HepG2 (cell line): ENCODE results near the gene SPTB. TPM values are rescaled to one million over a fixed set of nuclear protein-coding genes. Genes with fewer than 3 reads are reported as not detected.

Source experiments
- ATAC-seq: fragments of 200-7000 bp; cut with Tn5 transposase; 3 replicates; pipeline ENCODE4 v1.9.1; 2020; ENCODE audit warnings: mild to moderate bottlenecking, moderate library complexity
- BruUV-seq: library from RNA; stranded (reverse); fragments of 400-500 nt; replicated peaks from 2 replicates; lab custom pipeline; 2021; lab: Mats Ljungman, UMichigan
- CTCF ChIA-PET: fragments of 300-600 bp; formaldehyde crosslinking; extraction: SDS; loops from one replicate; lab custom pipeline; 2021; ENCODE audit warnings: low total read pairs, inconsistent platforms, low intra/inter-chr PET ratio; lab: Yijun Ruan, JAX
- POLR2A ChIA-PET: fragments of 350-600 bp; sonication (Branson Sonifier 250); formaldehyde crosslinking; loops from one replicate; lab custom pipeline; 2020; ENCODE audit warnings: antibody characterized with exemption, inconsistent platforms; lab: Yijun Ruan, JAX
- DNase-seq: peaks from one replicate; pipeline ENCODE4 v3.0.0-alpha.2; 2015; ENCODE audit warnings: low spot score
- FAIRE-seq: peaks from 3 replicates; lab custom pipeline; 2011; peaks lifted over from hg19 to GRCh38; lab: Jason Lieb, UNC
- H2AFZ ChIP-seq: one replicate; pipeline ENCODE4 v1.6.1; 2011; ENCODE audit warnings: low read length, inconsistent platforms
- H3K27ac ChIP-seq: fragments of 300-600 bp; 3 replicates; pipeline ENCODE4 v1.8.0; 2011; ENCODE audit warnings: mixed run types, mild to moderate bottlenecking, mixed read lengths, low read length, inconsistent platforms; ENCODE audit not compliant: insufficient read depth; ENCODE audit errors: extremely low read length
- H3K27me3 ChIP-seq, 2 experiments: fragments of 200-600 bp in 1 of 2; 2 replicates in 1 of 2; 3 replicates in 1 of 2; pipeline versions ENCODE4 v1.6.0 to v1.8.0; 2011; ENCODE audit warnings: low read length in 2 of 2, mild to moderate bottlenecking in 2 of 2, moderate library complexity in 2 of 2, inconsistent platforms in 1 of 2; ENCODE audit not compliant: insufficient read depth in 2 of 2, control insufficient read depth in 1 of 2
- H3K36me3 ChIP-seq, 2 experiments: fragments of 200-600 bp in 1 of 2; replicated peaks in 1 of 2; 2 replicates in 1 of 2; 3 replicates in 1 of 2; pipeline versions ENCODE4 v1.5.1 to v1.8.0; 2011; ENCODE audit warnings: low read length in 2 of 2, inconsistent platforms in 1 of 2; ENCODE audit not compliant: insufficient read depth in 2 of 2, control insufficient read depth in 1 of 2
- H3K4me1 ChIP-seq: 2 replicates; pipeline ENCODE4 v1.5.1; 2012; ENCODE audit warnings: low read length, inconsistent platforms; ENCODE audit not compliant: insufficient read depth
- H3K4me2 ChIP-seq: 2 replicates; pipeline ENCODE4 v1.6.0; 2011; ENCODE audit warnings: low read depth, low read length, inconsistent platforms
- H3K4me3 ChIP-seq, 3 experiments: fragments of 200-600 bp in 1 of 3; sonication (generic), shearing (Covaris generic) in 1 of 3; replicated peaks in 1 of 3; 2 replicates each; pipeline ENCODE4 v1.5.1; 2011 to 2016; ENCODE audit warnings: low read length in 3 of 3, inconsistent platforms in 2 of 3, low read depth in 2 of 3, mild to moderate bottlenecking in 2 of 3, control low read depth in 1 of 3, mixed read lengths in 1 of 3; ENCODE audit not compliant: insufficient read depth in 1 of 3
- H3K79me2 ChIP-seq: one replicate; pipeline ENCODE4 v1.6.1; 2011; ENCODE audit warnings: low read length, inconsistent platforms; ENCODE audit not compliant: insufficient read depth
- H3K9ac ChIP-seq: 2 replicates; pipeline ENCODE4 v1.6.0; 2011; ENCODE audit warnings: mild to moderate bottlenecking, low read depth, low read length, inconsistent platforms; ENCODE audit not compliant: insufficient read depth
- H3K9me3 ChIP-seq: 2 replicates; pipeline ENCODE4 v1.5.1; 2012; ENCODE audit warnings: mild to moderate bottlenecking, low read length
- H4K20me1 ChIP-seq: 2 replicates; pipeline ENCODE4 v1.6.0; 2011; ENCODE audit warnings: inconsistent platforms, mild to moderate bottlenecking, low read length, moderate library complexity; ENCODE audit not compliant: insufficient read depth
- FUBP1 ChIP-seq: sonication (generic); formaldehyde crosslinking; IDR thresholded peaks from 2 replicates; pipeline ENCODE4 v1.5.1; 2020; ENCODE audit warnings: missing genetic modification reagents, mild to moderate bottlenecking, borderline replicate concordance
- HNF1A ChIP-seq, 2 experiments: sonication (generic) in 1 of 2; formaldehyde crosslinking in 1 of 2; IDR thresholded peaks; 2 replicates each; pipeline versions ENCODE4 v1.4.0 to v1.6.1; 2016 to 2020; ENCODE audit warnings: borderline replicate concordance in 1 of 2, low read depth in 1 of 2, mild to moderate bottlenecking in 1 of 2, missing genetic modification reagents in 1 of 2
- HOXD1 ChIP-seq: sonication (generic); formaldehyde crosslinking; IDR thresholded peaks from 2 replicates; pipeline ENCODE4 v1.5.0; 2020; ENCODE audit warnings: missing genetic modification reagents
- MAFF ChIP-seq: IDR thresholded peaks from 2 replicates; pipeline ENCODE4 v1.6.1; 2011; ENCODE audit warnings: low read depth, low read length, improper control_type of control experiment
- MAFK ChIP-seq, 2 experiments: IDR thresholded peaks in 1 of 2; conservative IDR thresholded peaks in 1 of 2; 2 replicates each; pipeline ENCODE4 v1.6.1; 2011; ENCODE audit warnings: improper control_type of control experiment in 2 of 2, low read length in 2 of 2
- MED8 ChIP-seq: sonication (generic); formaldehyde crosslinking; IDR thresholded peaks from 2 replicates; pipeline ENCODE4 v1.8.1; 2023; ENCODE audit warnings: mild to moderate bottlenecking, missing genetic modification reagents; ENCODE audit not compliant: insufficient replicate concordance
- NONO ChIP-seq, 2 experiments: fragments of 450-650 bp in 1 of 2; sonication (generic) in 1 of 2; formaldehyde crosslinking in 1 of 2; IDR thresholded peaks in 1 of 2; conservative IDR thresholded peaks in 1 of 2; 2 replicates each; pipeline versions ENCODE4 v1.6.1 to v1.8.0; 2017 to 2022; ENCODE audit warnings: mild to moderate bottlenecking in 1 of 2, missing genetic modification reagents in 1 of 2, moderate library complexity in 1 of 2
- ZBTB10 ChIP-seq: sonication (generic); formaldehyde crosslinking; IDR thresholded peaks from 2 replicates; pipeline ENCODE4 v1.4.0; 2020; ENCODE audit warnings: missing genetic modification reagents, borderline replicate concordance
- ZC3H4 ChIP-seq: sonication (generic); formaldehyde crosslinking; IDR thresholded peaks from 2 replicates; pipeline ENCODE4 v1.4.0; 2020; ENCODE audit warnings: missing genetic modification reagents, borderline replicate concordance
- in situ Hi-C: cut with HindIII; loops from 2 replicates; pipeline ENCODE4 v1.10.0; 2017; ENCODE audit warnings: low pct_unique_long_range_greater_than_20kb; ENCODE audit not compliant: extremely low pct_ligation_motif_present
- intact Hi-C: fragments of 100-400 bp; cut with micrococcal nuclease; formaldehyde crosslinking; loops from one replicate; pipeline ENCODE4 v1.10.0; 2022; ENCODE audit not compliant: unreplicated experiment
- polyA plus RNA-seq, 8 experiments: library from polyadenylated mRNA; depleted of rRNA in 3 of 8; stranded (reverse) in 7 of 8; unstranded in 1 of 8; fragments of >200 nt; fragmentation: Illumina TruSeq in 4 of 8; extraction: Trizol in 4 of 8; gene quantifications; 2 replicates each; pipeline versions ENCODE4 v1.2.1 to v1.2.3, GENCODE V29; 2011 to 2016; ENCODE audit warnings: low read depth in 4 of 8, missing spikeins in 1 of 8, mixed read lengths in 1 of 8; ENCODE audit not compliant: insufficient read depth in 1 of 8
- total RNA-seq, 5 experiments: library from RNA; depleted of rRNA; stranded (reverse); fragments of >200 nt; fragmentation: Illumina TruSeq; extraction: Trizol; gene quantifications; 2 replicates each; pipeline ENCODE4 v1.2.3, GENCODE V29; 2016; ENCODE audit warnings: low read depth in 1 of 5

SPTB gene
- total and polyA plus RNA-seq, 2 of the 13 experiments (the other 11 are each of a cell fraction or from before 2014, with no cell fraction given) = 0.01 to 0.02 TPM

DNA sequence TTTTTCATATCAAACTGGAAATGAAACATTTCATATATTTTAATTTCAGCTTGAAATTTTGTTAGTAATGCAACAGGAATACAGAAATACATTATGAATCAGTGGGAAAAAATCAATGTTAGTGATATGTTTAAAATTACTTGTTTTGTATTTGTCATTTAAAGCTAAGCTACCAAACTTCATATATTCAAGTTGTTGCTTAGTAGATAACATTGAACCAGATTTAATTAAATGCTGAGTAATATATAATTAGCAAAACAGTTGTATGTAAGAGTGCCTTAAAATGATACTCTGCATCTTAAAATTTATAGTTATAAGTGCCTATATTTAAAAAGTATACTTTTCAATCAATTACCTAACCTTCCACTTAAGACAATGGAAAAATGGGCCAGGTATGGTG lies 39.5 kb upstream of the SPTB start:
- no peak overlapping the region for H3K4me2 ChIP-seq
- no peaks in the 10 kb centered on the region; a peak in 1 of 5 replicates for H3K27me3 ChIP-seq
- intact Hi-C loops (no loop called here), in situ Hi-C loops (no loop called here)
- H4K20me1 ChIP-seq = 0 out of 2 replicates have a peak, but pooled peaks cover 3% of the 10 kb centered on the region
- peaks cover 29% of the 10 kb centered on the region for H3K79me2 ChIP-seq
- ChIA-PET CTCF (no interaction called here), POLR2A (interaction anchor here (1.2 kb wide), 1 partner anchor 13 kb away, joined by 4 read pairs; no protein-coding TSS in a partner anchor)
- no peak overlapping the region for H3K9ac ChIP-seq
- no peak overlapping the region for H3K27ac ChIP-seq
- H3K4me1 ChIP-seq = peaks cover 33% of the 10 kb centered on the region
- H2AFZ ChIP-seq = no peak overlapping the region
- no peaks in the 10 kb centered on the region for H3K9me3 ChIP-seq
- H3K4me3 ChIP-seq = no peak overlapping the region
- TF ChIP-seq NONO (IDR thresholded peaks at IDR 0.05) (no peak), NONO (CRISPR knock-in tag; conservative IDR thresholded peaks at IDR 0.05) (no peak), MAFF (0 out of 2 replicates have a peak, but pooled peaks have one; percentile 8), HNF1A (IDR thresholded peaks at IDR 0.05; ENCODE audit: low read depth) (no peak), HNF1A (CRISPR knock-in tag; IDR thresholded peaks at IDR 0.05; ENCODE audit: borderline replicate concordance) (no peak), HOXD1 (CRISPR knock-in tag) (no peak), MED8 (CRISPR knock-in tag) (no peak), ZBTB10 (CRISPR knock-in tag) (no peak), MAFK (conservative IDR thresholded peaks at IDR 0.05 in 1 of 2, IDR thresholded peaks at IDR 0.05 in 1 of 2; ENCODE audit: low read length in 2 of 2) (0 out of 4 replicates have a peak, but pooled peaks have one; percentile 6 to 28), FUBP1 (CRISPR knock-in tag) (no peak), ZC3H4 (CRISPR knock-in tag) (no peak)
- DNase-seq = no peak
- ATAC-seq = no peak
- FAIRE-seq = no peak
- H3K36me3 ChIP-seq = peaks cover 0 to 5% of the 10 kb centered on the region in 2 experiments; a peak in 2 of 5 replicates
- BruUV-seq = no TSS peak
